ENCODE results near the gene NEURL3.

DNA sequence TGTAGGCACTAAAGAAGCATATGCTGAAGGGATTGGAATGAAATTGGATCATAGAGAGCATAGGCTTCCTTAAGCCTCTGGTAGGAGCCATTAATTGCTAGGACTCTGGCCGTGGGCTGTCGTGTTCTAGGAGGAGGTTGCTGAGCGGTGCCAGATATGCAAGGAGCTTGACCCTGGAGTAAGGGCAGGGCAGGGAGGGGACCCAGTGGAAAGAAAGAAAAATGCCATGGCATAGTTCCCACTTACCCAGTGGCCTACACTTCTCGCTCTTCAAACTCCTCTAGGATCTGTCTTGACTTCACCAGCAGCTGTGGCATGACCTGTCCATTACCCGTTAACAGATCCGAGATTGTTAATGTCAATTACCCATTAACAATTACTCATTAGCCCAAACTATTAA, 53.1 kb downstream of the NEURL3 start:
- TF ChIP-seq, protein P1, sequence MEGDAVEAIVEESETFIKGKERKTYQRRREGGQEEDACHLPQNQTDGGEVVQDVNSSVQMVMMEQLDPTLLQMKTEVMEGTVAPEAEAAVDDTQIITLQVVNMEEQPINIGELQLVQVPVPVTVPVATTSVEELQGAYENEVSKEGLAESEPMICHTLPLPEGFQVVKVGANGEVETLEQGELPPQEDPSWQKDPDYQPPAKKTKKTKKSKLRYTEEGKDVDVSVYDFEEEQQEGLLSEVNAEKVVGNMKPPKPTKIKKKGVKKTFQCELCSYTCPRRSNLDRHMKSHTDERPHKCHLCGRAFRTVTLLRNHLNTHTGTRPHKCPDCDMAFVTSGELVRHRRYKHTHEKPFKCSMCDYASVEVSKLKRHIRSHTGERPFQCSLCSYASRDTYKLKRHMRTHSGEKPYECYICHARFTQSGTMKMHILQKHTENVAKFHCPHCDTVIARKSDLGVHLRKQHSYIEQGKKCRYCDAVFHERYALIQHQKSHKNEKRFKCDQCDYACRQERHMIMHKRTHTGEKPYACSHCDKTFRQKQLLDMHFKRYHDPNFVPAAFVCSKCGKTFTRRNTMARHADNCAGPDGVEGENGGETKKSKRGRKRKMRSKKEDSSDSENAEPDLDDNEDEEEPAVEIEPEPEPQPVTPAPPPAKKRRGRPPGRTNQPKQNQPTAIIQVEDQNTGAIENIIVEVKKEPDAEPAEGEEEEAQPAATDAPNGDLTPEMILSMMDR (IDR thresholded peaks at IDR 0.05; ENCODE audit: insufficient read depth, low read length, poor library complexity, severe bottlenecking): no peak
- TF ChIP-seq EZH2phosphoT487 (conservative IDR thresholded peaks at IDR 0.05; ENCODE audit: low read length): no peak

Data from SU-DHL-6 (cell line).